Measurements from ENCODE around the gene CLDND2.

The CLDND2 gene

DNA sequence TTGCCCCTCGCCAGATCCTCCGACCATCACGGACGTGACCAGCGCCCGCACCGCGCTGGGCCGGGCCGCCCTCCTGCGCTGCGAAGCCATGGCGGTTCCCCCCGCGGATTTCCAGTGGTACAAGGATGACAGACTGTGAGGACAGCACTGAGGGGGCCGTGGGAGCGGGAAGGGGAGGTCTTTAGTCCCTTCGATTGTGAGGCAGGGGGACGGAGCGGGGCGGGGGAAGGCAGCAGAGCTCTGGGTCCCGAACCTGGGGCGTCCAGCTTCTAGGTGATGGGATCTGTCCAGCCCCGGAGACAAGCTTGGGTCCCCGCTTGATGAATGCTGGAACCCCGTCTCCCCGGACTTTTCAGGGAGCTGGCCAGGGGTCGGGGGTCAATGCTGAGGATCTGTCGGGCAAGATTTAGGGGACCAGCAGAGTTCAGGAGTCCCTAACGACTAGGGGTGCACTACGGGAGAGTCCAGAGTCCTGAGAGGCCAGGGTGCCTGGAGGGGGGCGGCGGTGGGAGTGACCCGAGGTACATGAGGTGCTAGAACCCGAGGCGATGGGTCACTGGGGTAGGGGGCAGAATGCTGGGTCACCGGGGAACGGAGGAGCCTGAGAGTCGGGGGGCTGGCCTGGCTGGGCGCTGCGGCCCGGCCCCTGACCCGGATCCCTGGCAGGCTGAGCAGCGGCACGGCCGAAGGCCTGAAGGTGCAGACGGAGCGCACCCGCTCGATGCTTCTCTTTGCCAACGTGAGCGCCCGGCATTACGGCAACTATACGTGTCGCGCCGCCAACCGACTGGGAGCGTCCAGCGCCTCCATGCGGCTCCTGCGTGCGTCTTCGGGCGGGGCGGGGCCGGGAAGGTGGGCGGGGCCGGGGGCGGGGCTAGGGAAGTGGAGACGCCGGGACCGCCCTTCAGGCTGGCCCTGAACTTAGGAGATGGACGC is 41.5 kb downstream of the CLDND2 start:
- DNase-seq (ENCODE audit: low read depth): peak; percentile 60
- H3K4me3 ChIP-seq (ENCODE audit: low read depth, low read length): peak overlapping the region; percentile 42
- peak; percentile 34 for TF ChIP-seq CTCF (conservative IDR thresholded peaks at IDR 0.05; ENCODE audit: low read depth, low read length)

DNA sequence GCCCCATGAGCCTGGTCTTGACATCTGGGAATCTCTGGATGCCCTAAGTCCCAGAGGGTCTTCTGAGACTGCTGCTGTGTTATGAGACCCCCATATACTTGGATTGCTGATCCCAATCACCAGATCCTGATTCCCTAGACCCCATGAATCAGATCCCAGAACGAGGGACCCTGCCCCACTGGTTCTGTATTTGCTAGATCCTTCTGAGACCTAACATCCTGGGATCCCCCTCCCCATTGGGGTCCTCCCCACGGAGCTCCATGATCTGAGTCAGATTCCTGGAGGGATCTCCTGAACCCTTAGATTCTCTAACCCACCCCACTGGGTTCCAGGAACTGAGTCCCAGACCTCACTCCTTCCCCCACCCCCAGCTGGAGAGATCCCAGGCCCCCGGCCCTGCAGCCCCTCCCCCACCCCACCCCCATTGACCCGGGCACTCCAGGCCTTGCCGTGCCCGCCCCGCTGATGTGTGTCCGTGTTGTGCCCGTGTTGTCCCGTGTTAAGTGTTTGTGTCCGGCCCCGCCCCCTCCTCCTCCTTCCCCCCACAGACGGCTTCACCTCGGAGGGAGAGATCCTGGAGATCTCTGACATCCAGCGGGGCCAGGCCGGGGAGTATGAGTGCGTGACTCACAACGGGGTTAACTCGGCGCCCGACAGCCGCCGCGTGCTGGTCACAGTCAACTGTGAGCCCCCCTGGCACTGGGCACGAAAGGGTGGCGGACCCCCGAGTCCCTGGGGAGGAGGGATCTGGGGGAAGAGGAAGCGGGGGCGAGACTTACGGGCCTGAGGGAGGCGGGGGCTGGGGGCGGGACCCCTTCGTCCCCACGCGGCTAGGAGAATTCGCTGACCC is 42.4 kb downstream of the CLDND2 start:
- no peak for DNase-seq (ENCODE audit: low read depth)
- H3K4me3 ChIP-seq (ENCODE audit: low read depth, low read length): no peak overlapping the region
- no peak for TF ChIP-seq CTCF (conservative IDR thresholded peaks at IDR 0.05; ENCODE audit: low read depth, low read length)

- no peak overlapping the region for H3K4me3 ChIP-seq (ENCODE audit: low read depth, low read length)
- no peak for DNase-seq (ENCODE audit: low read depth)
- TF ChIP-seq CTCF (conservative IDR thresholded peaks at IDR 0.05; ENCODE audit: low read depth, low read length): no peak
Observed at GRCh38 chr19:51325161-51325976, 43.4 kb downstream of the CLDND2 start.

- DNase-seq (ENCODE audit: low read depth): no peak
- no peak for TF ChIP-seq CTCF (conservative IDR thresholded peaks at IDR 0.05; ENCODE audit: low read depth, low read length)
- no peak overlapping the region for H3K4me3 ChIP-seq (ENCODE audit: low read depth, low read length)
Observed at GRCh38 chr19:51324167-51324481, 44.7 kb downstream of the CLDND2 start.

DNA sequence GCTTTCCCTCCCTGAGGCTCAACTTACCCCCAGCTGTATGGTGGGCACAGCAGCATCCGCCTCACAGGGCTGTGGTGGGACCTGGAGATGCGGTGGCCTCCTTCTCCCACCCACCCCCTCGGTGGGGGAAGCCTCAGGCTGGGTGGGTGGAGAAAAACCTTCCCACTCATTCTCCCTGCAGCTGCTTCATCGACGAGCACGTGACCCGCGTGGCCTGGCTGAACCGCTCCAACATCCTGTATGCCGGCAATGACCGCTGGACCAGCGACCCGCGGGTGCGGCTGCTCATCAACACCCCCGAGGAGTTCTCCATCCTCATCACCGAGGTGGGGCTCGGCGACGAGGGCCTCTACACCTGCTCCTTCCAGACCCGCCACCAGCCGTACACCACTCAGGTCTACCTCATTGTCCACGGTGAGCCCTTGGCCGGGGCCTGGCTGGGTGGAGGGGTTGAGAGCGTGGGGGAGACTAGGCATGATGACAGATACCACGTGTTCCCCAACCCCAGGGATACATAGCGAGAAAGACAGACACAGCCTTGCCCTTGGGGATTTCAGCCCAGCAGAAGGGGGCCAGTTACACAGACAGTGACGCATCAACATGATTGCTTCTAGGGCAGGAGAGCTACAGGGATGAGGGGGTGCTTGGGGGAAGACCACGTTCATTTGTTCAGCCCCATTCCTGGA is 45.2 kb downstream of the CLDND2 start:
- DNase-seq (ENCODE audit: low read depth): no peak
- no peak for TF ChIP-seq CTCF (conservative IDR thresholded peaks at IDR 0.05; ENCODE audit: low read depth, low read length)
- no peak overlapping the region for H3K4me3 ChIP-seq (ENCODE audit: low read depth, low read length)

GRCh38 chr19:51321799-51322198 is 47.0 kb downstream of the CLDND2 start:
- H3K4me3 ChIP-seq (ENCODE audit: low read depth, low read length): no peak overlapping the region
- no peak for TF ChIP-seq CTCF (conservative IDR thresholded peaks at IDR 0.05; ENCODE audit: low read depth, low read length)
- DNase-seq (ENCODE audit: low read depth): no peak

All from choroid plexus epithelial cell (primary cell).